Measurements from ENCODE around the gene RFC1.

The RFC1 gene

GRCh38 chr4:39390603-39391002, 24.4 kb upstream of the RFC1 start:
- Histone ChIP-seq H3K27ac (replicated peaks) (no peak overlapping the region), H3K4me3 (replicated peaks; ENCODE audit: insufficient read depth, low read length) (no peak overlapping the region), H3K27me3 (ENCODE audit: insufficient read depth, poor library complexity, severe bottlenecking) (no peaks in the 10 kb centered on the region)
- no peak for TF ChIP-seq SPI1 (IDR thresholded peaks at IDR 0.05; ENCODE audit: borderline replicate concordance, low read depth)
- TF ChIP-seq REST (IDR thresholded peaks at IDR 0.05; ENCODE audit: insufficient replicate concordance, low read depth), result no peak
- no peak for TF ChIP-seq GABPA (IDR thresholded peaks at IDR 0.05; ENCODE audit: low read depth)
- no peak for TF ChIP-seq POLR2AphosphoS5 (IDR thresholded peaks at IDR 0.05; ENCODE audit: low read depth)
- no peak for TF ChIP-seq CTCF (IDR thresholded peaks at IDR 0.05; ENCODE audit: insufficient read depth, low read length)
- DNase-seq (ENCODE audit: low read depth in 1 of 2, low spot score in 1 of 2), result no peak

GRCh38 chr4:39384563-39384962, 18.4 kb upstream of the RFC1 start:
- DNase-seq (ENCODE audit: low read depth in 1 of 2, low spot score in 1 of 2), result no peak
- Histone ChIP-seq H3K27ac (replicated peaks) (no peak overlapping the region), H3K27me3 (ENCODE audit: insufficient read depth, poor library complexity, severe bottlenecking) (no peaks in the 10 kb centered on the region), H3K4me3 (replicated peaks; ENCODE audit: insufficient read depth, low read length) (no peak overlapping the region)
- TF ChIP-seq CTCF (IDR thresholded peaks at IDR 0.05; ENCODE audit: insufficient read depth, low read length) (no peak), POLR2AphosphoS5 (IDR thresholded peaks at IDR 0.05; ENCODE audit: low read depth) (no peak), SPI1 (IDR thresholded peaks at IDR 0.05; ENCODE audit: borderline replicate concordance, low read depth) (no peak), REST (IDR thresholded peaks at IDR 0.05; ENCODE audit: insufficient replicate concordance, low read depth) (no peak), GABPA (IDR thresholded peaks at IDR 0.05; ENCODE audit: low read depth) (no peak)

- H3K27ac ChIP-seq (replicated peaks), result no peak overlapping the region
Observed at GRCh38 chr4:39383690-39384089, 17.5 kb upstream of the RFC1 start.

More at GRCh38 chr4:39383690-39384089, 17.5 kb upstream of the RFC1 start:
- no peak overlapping the region for H3K4me3 ChIP-seq (replicated peaks; ENCODE audit: insufficient read depth, low read length)
- no peak for DNase-seq (ENCODE audit: low read depth in 1 of 2, low spot score in 1 of 2)
- H3K27me3 ChIP-seq (ENCODE audit: insufficient read depth, poor library complexity, severe bottlenecking), result no peaks in the 10 kb centered on the region
- no peak for TF ChIP-seq REST (IDR thresholded peaks at IDR 0.05; ENCODE audit: insufficient replicate concordance, low read depth)
- TF ChIP-seq GABPA (IDR thresholded peaks at IDR 0.05; ENCODE audit: low read depth), result no peak
- no peak for TF ChIP-seq CTCF (IDR thresholded peaks at IDR 0.05; ENCODE audit: insufficient read depth, low read length)
- TF ChIP-seq SPI1 (IDR thresholded peaks at IDR 0.05; ENCODE audit: borderline replicate concordance, low read depth), result no peak
- no peak for TF ChIP-seq POLR2AphosphoS5 (IDR thresholded peaks at IDR 0.05; ENCODE audit: low read depth)

Measured in HL-60 (cell line).